ENCODE results near the gene FARP1. TPM values are rescaled to one million over a fixed set of nuclear protein-coding genes. Genes with fewer than 3 reads are reported as not detected.
"Not testable (repeated sequence)": the region's sequence is repeated elsewhere in the genome, so short reads cannot be mapped to it uniquely, and the experiment has no call there.

Gene FARP1
- total and polyA plus RNA-seq, 4 experiments from 2014 or later, result 0.26 to 1.5 (median 0.42) TPM; not detected in 1

GRCh38 chr13:98364647-98365046 lies 221.8 kb downstream of the FARP1 start:
- CTCF ChIA-PET (ENCODE audit: partially characterized antibody), result interaction anchor here (1.1 kb wide), 1 partner anchor 31 kb away, joined by 3 read pairs; no protein-coding TSS in a partner anchor
- intact Hi-C loops (cut with micrococcal nuclease), result no loop called here
- H3K9me3 Mint-ChIP-seq, result peaks cover 0 to under 1% (median 0%) of the 10 kb centered on the region in 8 donors
- H3K27ac ChIP-seq (ENCODE audit: low read depth, low read length), result no peak overlapping the region
- H3K4me1 Mint-ChIP-seq, result no peaks in the 10 kb centered on the region
- no peak overlapping the region for H3K4me3 Mint-ChIP-seq
- DNase-seq, result no peak
- no peak overlapping the region for H3K27ac Mint-ChIP-seq
- H3K4me3 ChIP-seq (ENCODE audit: low read length in 2 of 2), result no peak overlapping the region
- H3K27me3 ChIP-seq (ENCODE audit: insufficient read depth, low read length), result no peaks in the 10 kb centered on the region
- no peaks in the 10 kb centered on the region for H3K4me1 ChIP-seq (ENCODE audit: insufficient read depth, low read length)
- H3K36me3 Mint-ChIP-seq, result no peaks in the 10 kb centered on the region
- no peaks in the 10 kb centered on the region for H3K9me3 ChIP-seq (ENCODE audit: control insufficient read depth in 1 of 2, low read length in 2 of 2)
- H3K27me3 Mint-ChIP-seq, result peaks cover 3 to 8% of the 10 kb centered on the region in 2 donors
- no peaks in the 10 kb centered on the region for H3K36me3 ChIP-seq (ENCODE audit: insufficient read depth, low read length)
- POLR2A ChIA-PET (ENCODE audit: partially characterized antibody), result no interaction called here

GRCh38 chr13:98365302-98365701 lies 222.4 kb downstream of the FARP1 start:
- POLR2A ChIA-PET (ENCODE audit: partially characterized antibody), result no interaction called here

GRCh38 chr13:98366010-98366409 lies 223.1 kb downstream of the FARP1 start:
- peaks cover 0 to 5% (median 0%) of the 10 kb centered on the region in 8 donors for H3K9me3 Mint-ChIP-seq
- no peak for DNase-seq
- Histone ChIP-seq H3K27me3 (ENCODE audit: insufficient read depth, low read length) (no peaks in the 10 kb centered on the region), H3K4me1 (ENCODE audit: insufficient read depth, low read length) (no peaks in the 10 kb centered on the region), H3K27ac (ENCODE audit: low read depth, low read length) (no peak overlapping the region), H3K4me3 (ENCODE audit: low read length in 2 of 2) (no peak overlapping the region), H3K36me3 (ENCODE audit: insufficient read depth, low read length) (no peaks in the 10 kb centered on the region), H3K9me3 (ENCODE audit: control insufficient read depth in 1 of 2, low read length in 2 of 2) (no peaks in the 10 kb centered on the region)
- intact Hi-C loops (cut with micrococcal nuclease), result no loop called here
- ChIA-PET CTCF (ENCODE audit: partially characterized antibody) (no interaction called here), POLR2A (ENCODE audit: partially characterized antibody) (no interaction called here)
- no peak overlapping the region for H3K27ac Mint-ChIP-seq
- H3K27me3 Mint-ChIP-seq, result peaks cover 11 to 14% of the 10 kb centered on the region in 2 donors
- no peaks in the 10 kb centered on the region for H3K4me1 Mint-ChIP-seq
- no peaks in the 10 kb centered on the region for H3K36me3 Mint-ChIP-seq
- H3K4me3 Mint-ChIP-seq, result no peak overlapping the region

More at GRCh38 chr13:98365302-98365701, 222.4 kb downstream of the FARP1 start:
- Mint-ChIP-seq H3K4me3 (no peak overlapping the region), H3K27me3 (peaks cover 9 to 13% of the 10 kb centered on the region in 2 donors), H3K36me3 (no peaks in the 10 kb centered on the region), H3K4me1 (no peaks in the 10 kb centered on the region), H3K27ac (no peak overlapping the region), H3K9me3 (peaks cover 0 to 5% (median 0%) of the 10 kb centered on the region in 8 donors)
- CTCF ChIA-PET (ENCODE audit: partially characterized antibody), result interaction anchor here (1.1 kb wide), 1 partner anchor 32 kb away, joined by 3 read pairs; no protein-coding TSS in a partner anchor
- Histone ChIP-seq H3K27me3 (ENCODE audit: insufficient read depth, low read length) (no peaks in the 10 kb centered on the region), H3K9me3 (ENCODE audit: control insufficient read depth in 1 of 2, low read length in 2 of 2) (no peaks in the 10 kb centered on the region), H3K4me1 (ENCODE audit: insufficient read depth, low read length) (no peaks in the 10 kb centered on the region), H3K27ac (ENCODE audit: low read depth, low read length) (no peak overlapping the region), H3K4me3 (ENCODE audit: low read length in 2 of 2) (no peak overlapping the region), H3K36me3 (ENCODE audit: insufficient read depth, low read length) (no peaks in the 10 kb centered on the region)
- DNase-seq, result no peak
- intact Hi-C loops (cut with micrococcal nuclease), result no loop called here

DNA sequence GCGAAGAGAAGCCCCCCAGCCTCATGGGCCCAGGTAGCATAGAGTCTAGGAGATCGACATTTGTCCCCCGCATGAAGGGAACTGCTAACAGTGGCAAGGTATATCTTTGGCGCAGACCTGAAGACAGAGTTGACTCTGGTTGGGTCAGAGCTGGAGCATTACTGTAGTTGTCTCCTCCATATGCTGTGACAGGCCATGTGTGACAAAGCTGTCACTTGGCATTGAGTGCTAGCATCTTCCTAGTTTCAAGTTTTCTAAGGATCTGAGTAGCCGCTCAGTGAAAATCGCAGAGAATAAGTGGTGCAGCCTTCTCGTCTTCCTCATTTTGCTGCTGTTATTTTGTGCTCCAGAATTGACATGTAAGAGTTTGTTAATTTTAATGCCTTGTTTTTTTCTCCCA lies 223.5 kb downstream of the FARP1 start:
- Histone ChIP-seq H3K4me1 (ENCODE audit: insufficient read depth, low read length) (no peaks in the 10 kb centered on the region), H3K4me3 (ENCODE audit: low read length in 2 of 2) (no peak overlapping the region), H3K27ac (ENCODE audit: low read depth, low read length) (no peak overlapping the region), H3K9me3 (ENCODE audit: control insufficient read depth in 1 of 2, low read length in 2 of 2) (no peaks in the 10 kb centered on the region), H3K27me3 (ENCODE audit: insufficient read depth, low read length) (no peaks in the 10 kb centered on the region), H3K36me3 (ENCODE audit: insufficient read depth, low read length) (no peaks in the 10 kb centered on the region)
- Mint-ChIP-seq H3K4me1 (no peaks in the 10 kb centered on the region), H3K27me3 (peaks cover 12% of the 10 kb centered on the region in 2 donors), H3K27ac (no peak overlapping the region), H3K36me3 (no peaks in the 10 kb centered on the region), H3K4me3 (no peak overlapping the region), H3K9me3 (peaks cover 0 to 5% (median 0%) of the 10 kb centered on the region in 8 donors)
- no peak for DNase-seq
- POLR2A ChIA-PET (ENCODE audit: partially characterized antibody), result no interaction called here
- CTCF ChIA-PET (ENCODE audit: partially characterized antibody), result no interaction called here
- intact Hi-C loops (cut with micrococcal nuclease), result no loop called here

- H3K36me3 ChIP-seq (ENCODE audit: insufficient read depth, low read length), result no peaks in the 10 kb centered on the region
- no peaks in the 10 kb centered on the region for H3K4me1 Mint-ChIP-seq
- H3K4me1 ChIP-seq (ENCODE audit: insufficient read depth, low read length), result no peaks in the 10 kb centered on the region
- H3K36me3 Mint-ChIP-seq, result no peaks in the 10 kb centered on the region
- no peak overlapping the region for H3K4me3 ChIP-seq (ENCODE audit: low read length in 2 of 2)
- H3K4me3 Mint-ChIP-seq, result no peak overlapping the region
- H3K27ac Mint-ChIP-seq, result no peak overlapping the region
- H3K27me3 ChIP-seq (ENCODE audit: insufficient read depth, low read length), result no peaks in the 10 kb centered on the region
- POLR2A ChIA-PET (ENCODE audit: partially characterized antibody), result no interaction called here
- no peaks in the 10 kb centered on the region for H3K9me3 ChIP-seq (ENCODE audit: control insufficient read depth in 1 of 2, low read length in 2 of 2)
- peaks cover 0 to 5% (median 0%) of the 10 kb centered on the region in 8 donors for H3K9me3 Mint-ChIP-seq
- H3K27ac ChIP-seq (ENCODE audit: low read depth, low read length), result no peak overlapping the region
- CTCF ChIA-PET (ENCODE audit: partially characterized antibody), result no interaction called here
- no peak for DNase-seq
- H3K27me3 Mint-ChIP-seq, result peaks cover 11 to 14% of the 10 kb centered on the region in 2 donors
- intact Hi-C loops (cut with micrococcal nuclease), result no loop called here
These were observed 224.1 kb downstream of the FARP1 start for GRCh38 chr13:98366959-98367358.

- no peaks in the 10 kb centered on the region for H3K4me1 ChIP-seq (ENCODE audit: insufficient read depth, low read length)
- no peaks in the 10 kb centered on the region for H3K9me3 ChIP-seq (ENCODE audit: control insufficient read depth in 1 of 2, low read length in 2 of 2)
- no peak for DNase-seq
- ChIA-PET POLR2A (ENCODE audit: partially characterized antibody) (no interaction called here), CTCF (ENCODE audit: partially characterized antibody) (no interaction called here)
- Mint-ChIP-seq H3K4me3 (no peak overlapping the region), H3K27me3 (peaks cover 8 to 14% of the 10 kb centered on the region in 2 donors), H3K4me1 (no peaks in the 10 kb centered on the region), H3K9me3 (peaks cover 0 to 5% (median 0%) of the 10 kb centered on the region in 8 donors), H3K27ac (no peak overlapping the region), H3K36me3 (no peaks in the 10 kb centered on the region)
- H3K27ac ChIP-seq (ENCODE audit: low read depth, low read length), result no peak overlapping the region
- H3K27me3 ChIP-seq (ENCODE audit: insufficient read depth, low read length), result no peaks in the 10 kb centered on the region
- H3K36me3 ChIP-seq (ENCODE audit: insufficient read depth, low read length), result no peaks in the 10 kb centered on the region
- H3K4me3 ChIP-seq (ENCODE audit: low read length in 2 of 2), result no peak overlapping the region
- intact Hi-C loops (cut with micrococcal nuclease), result no loop called here
These were observed 225.1 kb downstream of the FARP1 start for GRCh38 chr13:98368019-98368418.

DNA sequence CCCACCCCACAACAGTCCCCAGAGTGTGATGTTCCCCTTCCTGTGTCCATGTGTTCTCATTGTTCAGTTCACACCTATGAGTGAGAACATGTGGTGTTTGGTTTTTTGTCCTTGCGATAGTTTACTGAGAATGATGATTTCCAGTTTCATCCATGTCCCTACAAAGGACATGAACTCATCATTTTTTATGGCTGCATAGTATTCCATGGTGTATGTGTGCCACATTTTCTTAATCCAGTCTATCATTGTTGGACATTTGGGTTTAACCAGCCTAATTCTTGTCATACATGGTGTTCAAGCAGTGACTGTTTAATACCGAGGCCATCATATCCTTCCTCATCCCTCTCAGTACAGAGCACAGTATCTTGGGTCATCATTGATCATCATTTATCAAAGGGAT lies 226.6 kb downstream of the FARP1 start:
- H3K27ac ChIP-seq (ENCODE audit: low read depth, low read length), result not testable (repeated sequence)

DNA sequence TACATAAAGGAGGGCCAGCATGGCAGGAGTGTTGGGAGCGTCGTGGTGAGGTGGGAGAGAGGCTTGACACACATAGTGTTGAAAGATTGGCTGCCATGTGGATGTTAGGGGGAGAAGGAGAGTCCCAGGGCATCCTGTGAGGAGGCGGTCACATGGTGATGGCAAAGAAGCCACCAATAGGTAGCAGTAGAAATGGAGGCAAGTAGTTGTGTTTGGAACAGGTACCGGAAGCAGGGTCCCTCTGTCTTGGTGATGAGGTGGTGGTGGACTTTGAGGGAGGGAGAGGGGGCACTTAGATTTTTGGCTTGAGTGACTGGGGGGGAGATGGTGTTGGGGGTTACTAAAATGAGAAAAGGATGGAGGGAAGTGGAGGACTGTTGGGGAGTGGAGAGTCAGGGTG lies 227.4 kb downstream of the FARP1 start:
- H3K9me3 ChIP-seq (ENCODE audit: control insufficient read depth in 1 of 2, low read length in 2 of 2), result no peaks in the 10 kb centered on the region
- no peaks in the 10 kb centered on the region for H3K4me1 ChIP-seq (ENCODE audit: insufficient read depth, low read length)
- peaks cover 0 to 8% (median 4%) of the 10 kb centered on the region in 8 donors for H3K9me3 Mint-ChIP-seq
- no peak overlapping the region for H3K4me3 Mint-ChIP-seq
- CTCF ChIA-PET (ENCODE audit: partially characterized antibody), result no interaction called here
- no peak for DNase-seq
- H3K27me3 ChIP-seq (ENCODE audit: insufficient read depth, low read length), result no peaks in the 10 kb centered on the region
- H3K36me3 Mint-ChIP-seq, result no peaks in the 10 kb centered on the region
- H3K4me3 ChIP-seq (ENCODE audit: low read length in 2 of 2), result no peak overlapping the region
- intact Hi-C loops (cut with micrococcal nuclease), result no loop called here
- H3K27me3 Mint-ChIP-seq, result peaks cover 8 to 19% of the 10 kb centered on the region in 2 donors
- no peak overlapping the region for H3K27ac Mint-ChIP-seq
- H3K27ac ChIP-seq (ENCODE audit: low read depth, low read length), result no peak overlapping the region
- POLR2A ChIA-PET (ENCODE audit: partially characterized antibody), result no interaction called here
- H3K4me1 Mint-ChIP-seq, result no peaks in the 10 kb centered on the region
- H3K36me3 ChIP-seq (ENCODE audit: insufficient read depth, low read length), result no peaks in the 10 kb centered on the region

More for the DNA sequence above, 226.6 kb downstream of the FARP1 start:
- intact Hi-C loops (cut with micrococcal nuclease); H3K36me3 Mint-ChIP-seq; H3K9me3 ChIP-seq (ENCODE audit: control insufficient read depth in 1 of 2, low read length in 2 of 2); H3K4me1 Mint-ChIP-seq; H3K4me1 ChIP-seq (ENCODE audit: insufficient read depth, low read length); H3K27me3 ChIP-seq (ENCODE audit: insufficient read depth, low read length); H3K36me3 ChIP-seq (ENCODE audit: insufficient read depth, low read length); H3K9me3 Mint-ChIP-seq; H3K27ac Mint-ChIP-seq; H3K4me3 Mint-ChIP-seq; POLR2A ChIA-PET (ENCODE audit: partially characterized antibody); CTCF ChIA-PET (ENCODE audit: partially characterized antibody); DNase-seq; H3K4me3 ChIP-seq (ENCODE audit: low read length in 2 of 2): not testable (repeated sequence)
- H3K27me3 Mint-ChIP-seq, result peaks cover 8 to 14% of the 10 kb centered on the region in 2 donors
